ENCODE results near the gene FES.
A peak's percentile ranks its signal among the peaks of the same experiment; 100 is the strongest.
"Not testable (repeated sequence)": the region's sequence is repeated elsewhere in the genome, so short reads cannot be mapped to it uniquely, and the experiment has no call there.

FES gene

GRCh38 chr15:90910441-90911301 is 26.4 kb downstream of the FES start:
- DNase-seq (ENCODE audit: low read depth): no peak

- DNase-seq (ENCODE audit: low read depth): no peak
These were observed 27.0 kb downstream of the FES start for GRCh38 chr15:90911302-90911623.

GRCh38 chr15:90911906-90912769 is 27.8 kb downstream of the FES start:
- DNase-seq (ENCODE audit: low read depth): no peak

- DNase-seq (ENCODE audit: low read depth): no peak
These were observed 28.4 kb downstream of the FES start for GRCh38 chr15:90912770-90913075.

- DNase-seq (ENCODE audit: low read depth): no peak
These were observed 29.2 kb downstream of the FES start for GRCh38 chr15:90913398-90913944.

- no peak for DNase-seq (ENCODE audit: low read depth)
These were observed 30.2 kb downstream of the FES start for GRCh38 chr15:90914305-90915080.

GRCh38 chr15:90915216-90915807 is 31.0 kb downstream of the FES start:
- no peak for DNase-seq (ENCODE audit: low read depth)

- no peak for DNase-seq (ENCODE audit: low read depth)
These were observed 31.6 kb downstream of the FES start for GRCh38 chr15:90915808-90916440.

GRCh38 chr15:90916461-90916860 is 32.2 kb downstream of the FES start:
- no peak for DNase-seq (ENCODE audit: low read depth)

GRCh38 chr15:90917569-90917968 is 33.3 kb downstream of the FES start:
- DNase-seq (ENCODE audit: low read depth): no peak

GRCh38 chr15:90918034-90918788 is 33.9 kb downstream of the FES start:
- DNase-seq (ENCODE audit: low read depth): no peak

- DNase-seq (ENCODE audit: low read depth): no peak
These were observed 34.5 kb downstream of the FES start for GRCh38 chr15:90918835-90919234.

- DNase-seq (ENCODE audit: low read depth): no peak
These were observed 37.6 kb downstream of the FES start for GRCh38 chr15:90921887-90922286.

- not testable (repeated sequence) for DNase-seq (ENCODE audit: low read depth)
These were observed 38.5 kb downstream of the FES start for GRCh38 chr15:90922712-90923322.

- DNase-seq (ENCODE audit: low read depth): no peak
These were observed 40.1 kb downstream of the FES start for GRCh38 chr15:90924375-90924774.

GRCh38 chr15:90926766-90927165 is 42.5 kb downstream of the FES start:
- DNase-seq (ENCODE audit: low read depth): not testable (repeated sequence)

GRCh38 chr15:90928106-90928505 is 43.8 kb downstream of the FES start:
- DNase-seq (ENCODE audit: low read depth): not testable (repeated sequence)

- peak; percentile 11 for DNase-seq (ENCODE audit: low read depth)
These were observed 45.1 kb downstream of the FES start for GRCh38 chr15:90929246-90930019.

GRCh38 chr15:90930861-90931574 is 46.7 kb downstream of the FES start:
- no peak for DNase-seq (ENCODE audit: low read depth)

All from fibroblast of gingiva (primary cell).